HG03045 (cell line): ENCODE results near the gene ZNF787.

ENCODE experiments used
- ATAC-seq: cut with Tn5 transposase; IDR thresholded peaks from one replicate; pipeline ENCODE4 v1.9.1; 2021; ENCODE audit warnings: mild to moderate bottlenecking, moderate library complexity; ENCODE audit not compliant: unreplicated experiment

ZNF787 gene

GRCh38 chr19:56091751-56092546 is 29.1 kb downstream of the ZNF787 start:
- no peak for ATAC-seq

- ATAC-seq: no peak
Observed at GRCh38 chr19:56091066-56091490, 30.0 kb downstream of the ZNF787 start.

- no peak for ATAC-seq
Observed at GRCh38 chr19:56089344-56089743, 31.8 kb downstream of the ZNF787 start.

GRCh38 chr19:56088497-56089215 is 32.4 kb downstream of the ZNF787 start:
- no peak for ATAC-seq

GRCh38 chr19:56087647-56088496 is 33.2 kb downstream of the ZNF787 start:
- ATAC-seq: no peak

- ATAC-seq: no peak
Observed at GRCh38 chr19:56086671-56087430, 34.2 kb downstream of the ZNF787 start.

GRCh38 chr19:56085571-56086275 is 35.4 kb downstream of the ZNF787 start:
- no peak for ATAC-seq

GRCh38 chr19:56084835-56085536 is 36.1 kb downstream of the ZNF787 start:
- no peak for ATAC-seq

GRCh38 chr19:56083668-56084067 is 37.4 kb downstream of the ZNF787 start:
- ATAC-seq: no peak

GRCh38 chr19:56080669-56081401 is 40.3 kb downstream of the ZNF787 start:
- peak; percentile 66 for ATAC-seq

GRCh38 chr19:56079609-56080008 is 41.5 kb downstream of the ZNF787 start:
- ATAC-seq: no peak

- ATAC-seq: no peak
Observed at GRCh38 chr19:56076498-56076897, 44.6 kb downstream of the ZNF787 start.

- no peak for ATAC-seq
Observed at GRCh38 chr19:56071151-56071550, 49.9 kb downstream of the ZNF787 start.

- ATAC-seq: no peak
Observed at GRCh38 chr19:56069642-56070041, 51.5 kb downstream of the ZNF787 start.

GRCh38 chr19:56066152-56067023 is 54.7 kb downstream of the ZNF787 start:
- ATAC-seq: no peak

GRCh38 chr19:56053596-56053995 is 67.5 kb downstream of the ZNF787 start:
- no peak for ATAC-seq
